HG02884 (cell line): ENCODE data around the gene BFSP2.

Source experiments
- ATAC-seq: cut with Tn5 transposase; IDR thresholded peaks from one replicate; pipeline ENCODE4 v1.9.1; 2021; ENCODE audit warnings: mild to moderate bottlenecking, moderate library complexity; ENCODE audit not compliant: unreplicated experiment

The BFSP2 gene, protein sequence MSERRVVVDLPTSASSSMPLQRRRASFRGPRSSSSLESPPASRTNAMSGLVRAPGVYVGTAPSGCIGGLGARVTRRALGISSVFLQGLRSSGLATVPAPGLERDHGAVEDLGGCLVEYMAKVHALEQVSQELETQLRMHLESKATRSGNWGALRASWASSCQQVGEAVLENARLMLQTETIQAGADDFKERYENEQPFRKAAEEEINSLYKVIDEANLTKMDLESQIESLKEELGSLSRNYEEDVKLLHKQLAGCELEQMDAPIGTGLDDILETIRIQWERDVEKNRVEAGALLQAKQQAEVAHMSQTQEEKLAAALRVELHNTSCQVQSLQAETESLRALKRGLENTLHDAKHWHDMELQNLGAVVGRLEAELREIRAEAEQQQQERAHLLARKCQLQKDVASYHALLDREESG

DNA sequence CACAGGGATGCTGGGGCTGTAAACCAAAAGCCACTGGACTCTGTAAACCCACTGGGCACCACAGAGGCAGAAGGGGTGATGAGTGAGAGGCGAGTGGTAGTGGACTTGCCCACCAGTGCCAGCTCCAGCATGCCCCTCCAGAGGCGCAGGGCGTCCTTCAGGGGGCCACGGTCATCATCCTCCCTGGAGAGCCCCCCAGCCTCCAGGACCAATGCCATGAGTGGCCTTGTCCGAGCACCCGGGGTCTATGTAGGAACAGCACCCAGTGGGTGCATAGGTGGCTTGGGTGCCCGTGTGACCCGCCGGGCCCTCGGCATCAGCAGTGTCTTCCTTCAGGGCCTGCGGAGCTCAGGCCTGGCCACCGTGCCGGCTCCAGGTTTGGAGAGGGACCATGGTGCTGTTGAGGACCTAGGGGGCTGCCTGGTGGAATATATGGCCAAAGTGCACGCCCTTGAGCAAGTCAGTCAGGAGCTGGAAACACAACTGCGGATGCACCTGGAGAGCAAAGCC, at the start of gene BFSP2:
Gene BFSP2 (plus strand): TSS at position 51 of the 510 bp plus-strand sequence. CDS start 28 bp downstream, at position 79.
- ATAC-seq = no peak

GRCh38 chr3:133354721-133355120, 45.1 kb upstream of the BFSP2 start:
- ATAC-seq = no peak

DNA sequence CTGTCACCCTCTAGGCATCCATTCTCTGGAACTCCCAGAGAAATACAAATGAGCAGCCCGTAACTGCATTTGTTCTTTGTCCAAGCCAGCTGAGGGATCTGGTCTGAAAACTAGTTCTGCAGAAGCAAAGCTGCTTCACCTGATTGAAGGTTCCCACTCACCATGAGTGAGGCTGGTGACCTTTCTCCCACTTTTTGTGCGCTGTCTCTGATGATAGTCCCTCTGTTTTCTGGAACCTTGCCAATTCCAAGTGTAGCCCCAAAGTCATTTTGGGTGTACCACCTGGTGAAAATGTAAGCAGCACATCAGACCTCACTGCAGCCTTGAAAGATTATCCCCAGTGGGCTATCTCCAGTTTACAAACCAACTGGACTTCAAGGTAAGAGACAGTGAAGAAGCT, 39.4 kb upstream of the BFSP2 start:
- ATAC-seq = no peak

GRCh38 chr3:133361011-133361410, 38.8 kb upstream of the BFSP2 start:
- ATAC-seq = no peak

DNA sequence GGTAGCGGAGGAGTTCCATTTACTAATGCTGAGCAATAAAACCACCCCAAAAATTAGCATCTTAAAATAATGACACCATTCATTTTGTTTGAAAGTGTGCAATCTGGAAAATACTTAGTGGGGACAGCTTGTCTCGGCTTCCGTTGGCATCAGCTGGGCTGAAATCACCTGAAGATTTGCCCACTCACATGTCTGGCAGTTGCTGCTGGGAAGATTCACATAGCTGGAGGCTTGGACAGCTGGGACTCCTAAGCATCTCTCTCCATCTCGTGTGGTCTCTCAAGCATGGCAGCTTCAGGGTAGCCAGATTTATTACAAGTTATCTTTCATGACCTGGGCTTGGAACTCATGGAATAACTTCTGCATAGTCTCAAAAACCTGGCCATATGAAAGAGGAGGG, 38.4 kb upstream of the BFSP2 start:
- ATAC-seq = no peak

DNA sequence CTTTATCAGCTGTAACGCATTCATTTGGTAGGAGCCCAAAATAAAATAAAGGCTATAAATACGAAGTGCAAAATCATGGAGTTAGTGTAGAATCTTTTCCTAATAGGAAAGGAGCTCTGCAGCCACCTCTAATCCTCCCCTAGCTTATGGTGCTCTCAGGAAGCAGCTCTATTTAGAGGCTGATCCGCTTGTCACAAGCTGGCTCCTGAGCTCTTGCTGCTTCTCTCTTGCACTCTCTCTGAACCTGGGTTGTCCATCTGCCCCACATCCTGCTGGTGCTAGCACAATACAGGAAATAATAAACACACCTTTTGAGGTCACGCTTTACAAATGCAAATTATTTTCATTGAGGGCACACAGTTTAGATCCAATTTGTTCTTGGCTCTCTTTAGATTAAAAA, 37.3 kb upstream of the BFSP2 start:
- no peak for ATAC-seq

DNA sequence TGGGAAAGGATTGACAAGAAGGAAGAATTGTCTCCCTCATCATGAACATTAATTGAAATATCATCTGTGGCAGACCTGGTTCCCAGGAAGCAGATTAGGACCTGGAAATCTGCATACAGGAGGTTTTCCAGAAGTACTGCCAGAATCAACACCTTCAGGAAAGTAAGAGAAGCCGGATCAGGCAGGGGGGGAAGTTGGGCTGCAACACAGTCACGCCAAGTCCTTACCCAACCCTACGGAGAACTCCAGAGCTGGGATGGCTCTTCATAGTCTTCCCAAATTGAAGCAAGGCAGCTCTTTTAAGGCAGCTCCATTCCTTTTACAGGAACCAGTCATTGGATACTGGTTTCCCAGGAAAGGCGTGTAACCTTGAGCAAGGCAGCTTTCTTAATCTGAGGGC, 35.2 kb upstream of the BFSP2 start:
- ATAC-seq = no peak

GRCh38 chr3:133366921-133367320, 32.9 kb upstream of the BFSP2 start:
- no peak for ATAC-seq

GRCh38 chr3:133367403-133367802, 32.5 kb upstream of the BFSP2 start:
- ATAC-seq = no peak

- no peak for ATAC-seq
Measured at GRCh38 chr3:133367956-133368355, 31.9 kb upstream of the BFSP2 start.

DNA sequence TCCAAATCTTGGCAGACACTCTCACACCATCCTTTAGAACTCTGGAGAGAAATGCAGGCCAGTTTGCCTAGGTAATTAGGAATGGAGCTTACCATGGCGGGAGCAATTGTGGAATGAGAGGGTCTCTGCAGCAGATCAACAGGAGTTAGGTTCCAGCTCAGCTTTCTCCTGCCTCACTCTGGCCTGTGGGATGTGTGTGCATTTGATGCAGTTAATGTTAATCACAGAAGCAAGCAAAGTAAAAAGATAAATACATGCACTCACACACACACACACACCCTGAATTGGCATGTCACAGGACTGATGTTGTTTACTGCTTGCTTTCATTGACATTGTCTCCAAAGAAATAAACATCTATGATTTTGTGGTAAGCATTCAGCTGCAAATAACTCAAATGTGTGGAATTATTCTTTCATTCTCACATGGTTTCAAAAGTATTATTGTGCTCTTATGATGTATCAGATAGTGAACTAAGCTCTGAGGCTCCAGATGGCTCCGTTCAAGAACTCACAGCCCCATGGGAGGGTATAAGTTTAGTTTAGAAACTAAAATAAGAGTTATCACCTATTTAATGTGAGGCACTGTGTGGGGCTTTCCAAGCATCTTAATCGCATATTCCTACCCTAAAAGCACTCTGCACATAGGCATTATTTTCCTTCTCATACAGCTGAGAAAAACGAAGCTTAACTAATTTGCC, 31.3 kb upstream of the BFSP2 start:
- ATAC-seq = no peak

- ATAC-seq = no peak
Measured at GRCh38 chr3:133369068-133369440, 30.8 kb upstream of the BFSP2 start.

DNA sequence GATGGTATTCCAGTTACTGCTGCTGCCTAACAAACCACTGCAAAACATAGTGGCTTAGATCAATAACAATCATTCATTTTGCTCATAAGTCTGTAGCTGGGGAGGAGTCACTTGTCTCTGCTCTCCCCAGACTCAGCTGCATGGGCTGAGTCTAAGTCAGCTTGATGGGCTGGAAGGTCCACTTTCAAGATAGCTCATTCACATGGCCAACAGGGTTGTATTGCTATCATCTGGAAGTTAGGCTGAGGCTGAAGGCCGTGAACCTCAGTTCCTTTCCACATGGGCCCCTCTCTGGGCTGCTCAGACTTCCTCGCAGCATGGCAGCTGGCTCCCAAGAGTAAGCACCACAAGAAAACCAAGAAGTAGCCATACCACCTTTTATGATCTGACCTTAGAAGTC, 28.7 kb upstream of the BFSP2 start:
- no peak for ATAC-seq

GRCh38 chr3:133371676-133372075, 28.2 kb upstream of the BFSP2 start:
- no peak for ATAC-seq

GRCh38 chr3:133374708-133375402, 25.0 kb upstream of the BFSP2 start:
- no peak for ATAC-seq

DNA sequence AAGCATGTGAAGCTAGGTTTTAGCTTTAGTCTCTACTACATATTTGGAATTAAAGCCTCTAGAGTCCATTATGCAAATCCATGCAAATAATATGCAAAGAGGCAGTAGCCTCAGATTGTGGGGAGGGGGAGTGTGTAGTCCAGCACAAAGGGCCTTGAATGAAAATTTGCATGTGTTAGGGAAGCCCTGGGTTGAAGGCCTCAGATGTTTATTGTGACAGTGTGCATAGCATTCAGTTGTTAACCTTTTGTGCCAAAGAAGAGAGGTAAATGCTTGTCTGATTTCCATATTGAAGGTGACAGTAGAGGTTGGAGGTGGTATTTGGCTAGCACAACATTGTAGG, 24.5 kb upstream of the BFSP2 start:
- ATAC-seq = no peak

DNA sequence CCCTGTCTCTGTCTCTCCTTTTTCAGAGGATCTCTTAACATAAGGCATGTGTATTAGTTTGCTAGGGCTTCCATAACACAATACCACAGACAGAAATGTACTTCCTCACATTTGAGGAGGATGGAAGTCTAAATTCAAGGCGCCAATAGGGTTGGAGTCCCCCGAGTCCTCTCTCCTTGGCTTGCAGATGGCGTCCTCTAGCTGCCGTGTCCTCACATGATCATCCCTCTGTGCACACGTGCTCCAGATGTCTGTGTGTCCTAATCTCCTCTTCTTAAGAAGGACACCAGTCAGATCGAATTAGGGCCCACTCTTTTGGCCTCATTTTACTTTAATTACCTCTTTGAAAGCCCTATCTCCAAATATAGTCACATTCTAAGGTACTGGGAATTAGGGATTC, 23.0 kb upstream of the BFSP2 start:
- ATAC-seq = no peak

GRCh38 chr3:133377396-133377795, 22.5 kb upstream of the BFSP2 start:
- ATAC-seq = no peak

- ATAC-seq = no peak
Measured at GRCh38 chr3:133379926-133380325, 19.9 kb upstream of the BFSP2 start.

- ATAC-seq = no peak
Measured at GRCh38 chr3:133380481-133381225, 19.2 kb upstream of the BFSP2 start.
